GM23248 (cell line): ENCODE data around the gene MED12L.
"Not testable (repeated sequence)": the region's sequence is repeated elsewhere in the genome, so short reads cannot be mapped to it uniquely, and the experiment has no call there.

Experiments
- EZH2 ChIP-seq: fragments of 200-600 bp; sonication (generic); IDR thresholded peaks from 2 replicates; pipeline ENCODE4 v1.6.1; 2018; ENCODE audit warnings: antibody characterized with exemption, mild to moderate bottlenecking; ENCODE audit not compliant: insufficient read depth, poor library complexity, severe bottlenecking
- EZH2phosphoT487 ChIP-seq: fragments of 200-600 bp; sonication (generic); IDR thresholded peaks from 2 replicates; pipeline ENCODE4 v1.6.1; 2018; ENCODE audit warnings: antibody characterized with exemption, moderate library complexity, mild to moderate bottlenecking, low read depth; ENCODE audit not compliant: insufficient read depth

DNA sequence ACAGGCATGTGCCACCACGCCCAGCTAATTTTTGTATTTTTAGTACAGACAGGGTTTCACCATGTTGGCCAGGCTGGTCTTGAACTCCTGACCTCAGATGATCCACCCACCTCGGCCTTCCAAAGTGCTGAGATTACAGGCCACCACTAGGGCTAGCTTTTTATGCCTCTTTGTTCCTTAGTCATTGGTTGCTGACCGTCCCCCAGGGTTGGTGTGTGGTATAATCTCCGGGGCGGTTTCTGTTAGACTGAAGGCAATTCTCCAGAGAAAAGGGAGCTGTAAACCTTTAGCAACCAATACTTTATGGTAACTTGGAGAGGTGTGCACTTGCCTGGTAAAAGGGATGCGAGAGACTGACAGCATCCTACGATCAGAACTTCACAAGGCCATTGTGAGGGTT lies 12.6 kb upstream of the MED12L start:
- not testable (repeated sequence) for TF ChIP-seq EZH2phosphoT487, EZH2
